H1 (cell line): ENCODE measurements around the gene LCT. TPM values are rescaled to one million over a fixed set of nuclear protein-coding genes. Genes with fewer than 3 reads are reported as not detected.

Experiments
- CTCF ChIA-PET: fragments of 300-600 bp; sonication (Branson Sonifier 250); formaldehyde crosslinking; loops from one replicate; lab custom pipeline; 2021; ENCODE audit not compliant: partially characterized antibody; lab: Charles Lee
- POLR2A ChIA-PET: fragments of 300-600 bp; sonication (Branson Sonifier 250); formaldehyde crosslinking; loops from one replicate; lab custom pipeline; 2021; ENCODE audit warnings: inconsistent platforms; ENCODE audit not compliant: partially characterized antibody; lab: Charles Lee
- DNase-seq, 2 experiments: peaks; one replicate each; pipeline versions ENCODE4 v3.0.0 to v3.0.0-alpha.2; 2010 to 2022; ENCODE audit warnings: low spot score in 2 of 2, low read depth in 1 of 2, mixed read lengths in 1 of 2
- FAIRE-seq: peaks from 2 replicates; lab custom pipeline; 2011; peaks lifted over from hg19 to GRCh38; lab: Jason Lieb, UNC
- H2AFZ ChIP-seq: 2 replicates; pipeline ENCODE4 v1.8.1; 2012; ENCODE audit warnings: low read length, inconsistent platforms
- H2AK5ac ChIP-seq: 2 replicates; pipeline ENCODE4 v1.6.1; 2013; ENCODE audit warnings: low read depth, low read length
- H2BK120ac ChIP-seq: replicated peaks from 2 replicates; pipeline ENCODE3; 2013; ENCODE audit warnings: low read depth, low read length, inconsistent platforms
- H2BK12ac ChIP-seq: 2 replicates; pipeline ENCODE4 v1.6.1; 2013; ENCODE audit warnings: low read depth, low read length
- H2BK15ac ChIP-seq: 2 replicates; pipeline ENCODE4 v1.6.1; 2013; ENCODE audit warnings: low read length
- H2BK20ac ChIP-seq: 2 replicates; pipeline ENCODE4 v1.6.1; 2013; ENCODE audit warnings: low read length
- H2BK5ac ChIP-seq: 2 replicates; pipeline ENCODE4 v1.6.1; 2013; ENCODE audit warnings: low read depth, low read length
- H3K14ac ChIP-seq: 2 replicates; pipeline ENCODE4 v1.6.1; 2013; ENCODE audit warnings: inconsistent platforms; ENCODE audit not compliant: insufficient read length
- H3K18ac ChIP-seq: 2 replicates; pipeline ENCODE4 v1.6.1; 2013; ENCODE audit warnings: low read length; ENCODE audit errors: extremely low read depth
- H3K23ac ChIP-seq: 2 replicates; pipeline ENCODE4 v1.6.1; 2013; ENCODE audit warnings: inconsistent platforms; ENCODE audit not compliant: insufficient read length
- H3K23me2 ChIP-seq: 2 replicates; pipeline ENCODE4 v1.6.1; 2013; ENCODE audit warnings: low read depth, low read length
- H3K27ac ChIP-seq: 2 replicates; pipeline ENCODE4 v1.6.1; 2011; ENCODE audit warnings: low read depth, low read length, inconsistent platforms
- H3K27me3 ChIP-seq, 4 experiments: replicated peaks in 1 of 4; 1 replicate in 1 of 4; 2 replicates in 3 of 4; pipeline versions ENCODE4 v1.6.1 to v1.8.1; 2011 to 2013; ENCODE audit warnings: low read length in 3 of 4, mild to moderate bottlenecking in 3 of 4, inconsistent platforms in 2 of 4, mixed read lengths in 2 of 4, moderate library complexity in 1 of 4; ENCODE audit not compliant: control insufficient read depth in 3 of 4, insufficient read depth in 3 of 4; ENCODE audit errors: extremely low read depth in 1 of 4
- H3K36me3 ChIP-seq, 4 experiments: 2 replicates each; pipeline versions ENCODE4 v1.6.1 to v1.8.1; 2011 to 2013; ENCODE audit warnings: mild to moderate bottlenecking in 4 of 4, low read length in 3 of 4, moderate library complexity in 2 of 4, control low read depth in 1 of 4, inconsistent platforms in 1 of 4; ENCODE audit not compliant: insufficient read depth in 4 of 4, control insufficient read depth in 2 of 4
- H3K4ac ChIP-seq: replicated peaks from 2 replicates; pipeline ENCODE3; 2013; ENCODE audit warnings: low read length, low read depth, mixed read lengths, inconsistent platforms; ENCODE audit not compliant: insufficient read length
- H3K4me1 ChIP-seq, 4 experiments: replicated peaks in 1 of 4; 1 replicate in 1 of 4; 2 replicates in 3 of 4; pipeline versions ENCODE4 v1.6.1 to v1.8.1; 2011 to 2013; ENCODE audit warnings: low read length in 3 of 4, inconsistent platforms in 2 of 4, mixed read lengths in 1 of 4; ENCODE audit not compliant: insufficient read depth in 4 of 4, control insufficient read depth in 3 of 4
- H3K4me2 ChIP-seq, 2 experiments: 2 replicates each; pipeline versions ENCODE4 v1.6.1 to v1.8.1; 2011 to 2013; ENCODE audit warnings: low read depth in 2 of 2, low read length in 2 of 2, control low read depth in 1 of 2, inconsistent platforms in 1 of 2, mild to moderate bottlenecking in 1 of 2; ENCODE audit not compliant: insufficient read depth in 1 of 2
- H3K4me3 ChIP-seq, 4 experiments: fragments of 200-600, 300-600 bp in 1 of 4; sonication (generic), shearing (Covaris generic), sonication (Bioruptor Twin) in 1 of 4; 2 replicates each; pipeline versions ENCODE4 v1.5.1 to v1.8.1; 2011 to 2016; ENCODE audit warnings: low read length in 4 of 4, low read depth in 3 of 4, control low read depth in 2 of 4, inconsistent platforms in 2 of 4, mild to moderate bottlenecking in 2 of 4, mixed read lengths in 1 of 4, moderate library complexity in 1 of 4; ENCODE audit not compliant: insufficient read depth in 2 of 4; ENCODE audit errors: extremely low read depth in 1 of 4
- H3K56ac ChIP-seq: replicated peaks from 2 replicates; pipeline ENCODE3; 2013; ENCODE audit warnings: low read depth, mild to moderate bottlenecking, mixed read lengths, low read length, inconsistent platforms; ENCODE audit not compliant: insufficient read length
- H3K79me1 ChIP-seq: 2 replicates; pipeline ENCODE4 v1.6.1; 2013; ENCODE audit warnings: low read depth, low read length, control low read depth
- H3K79me2 ChIP-seq, 2 experiments: 2 replicates each; pipeline versions ENCODE4 v1.6.1 to v1.8.1; 2012 to 2013; ENCODE audit warnings: low read length in 2 of 2, mild to moderate bottlenecking in 2 of 2, inconsistent platforms in 1 of 2; ENCODE audit not compliant: insufficient read depth in 2 of 2, control insufficient read depth in 1 of 2
- H3K9ac ChIP-seq, 4 experiments: replicated peaks in 1 of 4; 1 replicate in 1 of 4; 2 replicates in 3 of 4; pipeline versions ENCODE4 v1.6.1 to v1.8.1; 2011 to 2013; ENCODE audit warnings: low read depth in 3 of 4, low read length in 3 of 4, control low read depth in 2 of 4, mild to moderate bottlenecking in 2 of 4, moderate library complexity in 2 of 4, inconsistent platforms in 1 of 4; ENCODE audit errors: extremely low read depth in 1 of 4
- H3K9me3 ChIP-seq, 2 experiments: 2 replicates each; pipeline versions ENCODE4 v1.6.1 to v1.8.1; 2012 to 2013; ENCODE audit warnings: mild to moderate bottlenecking in 2 of 2, moderate library complexity in 2 of 2, control low read depth in 1 of 2, inconsistent platforms in 1 of 2, low read depth in 1 of 2, low read length in 1 of 2, mixed read lengths in 1 of 2; ENCODE audit not compliant: insufficient read depth in 2 of 2
- H4K20me1 ChIP-seq, 2 experiments: replicated peaks in 1 of 2; 2 replicates each; pipeline versions ENCODE3 to v1.8.1; 2011 to 2013; ENCODE audit warnings: inconsistent platforms in 2 of 2, low read length in 2 of 2, mild to moderate bottlenecking in 1 of 2; ENCODE audit not compliant: insufficient read depth in 2 of 2, control insufficient read depth in 1 of 2
- H4K5ac ChIP-seq: 2 replicates; pipeline ENCODE4 v1.6.1; 2013; ENCODE audit warnings: low read length, low read depth, mixed read lengths, inconsistent platforms; ENCODE audit not compliant: insufficient read length
- H4K8ac ChIP-seq: 2 replicates; pipeline ENCODE4 v1.8.0; 2013; ENCODE audit warnings: mild to moderate bottlenecking, moderate library complexity, low read length, inconsistent platforms; ENCODE audit not compliant: insufficient read depth; ENCODE audit errors: extremely low read depth
- H4K91ac ChIP-seq: replicated peaks from 2 replicates; pipeline ENCODE3; 2013; ENCODE audit warnings: low read length, mixed read lengths, inconsistent platforms; ENCODE audit not compliant: insufficient read length
- BACH1 ChIP-seq: IDR thresholded peaks from 2 replicates; pipeline ENCODE4 v1.6.1; 2012; ENCODE audit warnings: low read length, improper control_type of control experiment
- SRF ChIP-seq: IDR thresholded peaks from 2 replicates; pipeline ENCODE4 v1.6.1; 2011; ENCODE audit warnings: mild to moderate bottlenecking, low read depth, low read length, moderate library complexity
- WGBS, 2 experiments: shearing (Covaris generic) in 1 of 2; methylation state at CpG; one replicate each; pipeline versions ENCODE4 v1.1.6 to v1.1.7; 2013 to 2015; ENCODE audit warnings: low lambda C conversion rate in 2 of 2, mixed read lengths in 2 of 2, inconsistent platforms in 1 of 2, low coverage in 1 of 2, missing lambda C conversion rate in 1 of 2; ENCODE audit not compliant: insufficient replicate concordance in 2 of 2, insufficient coverage in 1 of 2, insufficient read length in 1 of 2; ENCODE audit errors: extremely low coverage in 1 of 2, missing lambda C conversion rate in 1 of 2; 5-methylcytosine and 5-hydroxymethylcytosine counted together
- polyA plus RNA-seq, 7 experiments: library from polyadenylated mRNA; depleted of rRNA in 3 of 7; stranded (reverse) in 5 of 7; unstranded in 2 of 7; fragments of >200 nt in 5 of 7; fragments of 200-250 nt in 2 of 7; gene quantifications; 1 replicate in 5 of 7; 2 replicates in 1 of 7; 4 replicates in 1 of 7; pipeline versions ENCODE4 v1.2.1 to v1.2.3, GENCODE V29; 2011 to 2013; ENCODE audit warnings: missing spikeins in 2 of 7, mixed read lengths in 2 of 7
- total RNA-seq: library from RNA; stranded (reverse); fragmentation: NEBNext Ultra II Directional; extraction: Animal tissue kit (Norgen Biotek cat#: 25700); gene quantifications from 2 replicates; pipeline ENCODE4 v1.2.1, GENCODE V29; 2021
- TF ChIP-seq, protein P1 (sequence below): IDR thresholded peaks from 2 replicates; pipeline ENCODE4 v1.6.1; 2012; ENCODE audit warnings: inconsistent platforms

LCT gene
- total and polyA plus RNA-seq, 2 of the 8 experiments (the other 6 are each of a cell fraction or from before 2014, with no cell fraction given) = 0.06 TPM; not detected in 1

DNA sequence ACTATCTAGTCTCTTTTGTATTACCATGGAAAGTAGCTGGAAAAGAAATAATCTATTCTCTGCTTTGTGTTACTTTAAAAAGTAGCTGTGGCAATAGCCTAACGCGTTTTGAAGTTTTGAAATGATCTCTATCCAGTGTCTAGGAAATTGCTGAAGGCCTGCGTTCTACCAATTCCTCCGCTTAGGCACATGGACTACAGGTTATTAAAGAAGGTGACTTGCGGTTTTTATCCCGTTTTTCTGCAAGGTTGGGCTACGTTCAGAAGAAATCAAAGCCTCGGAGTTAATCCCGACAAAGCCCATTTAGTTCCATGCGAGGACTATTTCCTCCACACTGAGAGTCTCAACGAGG, 96.0 kb downstream of the LCT start:
- CTCF ChIA-PET = interaction anchor here (0.6 to 4.0 kb wide), 16 partner anchors 8 to 433 kb away, joined by 3 to 19 read pairs (median 3); no protein-coding TSS in a partner anchor
- Histone ChIP-seq H4K5ac (no peak overlapping the region), H3K4me3 (no peak overlapping the region), H2BK5ac (no peak overlapping the region), H3K14ac (no peak overlapping the region), H3K4me1 (peaks cover 0 to 6% (median 3%) of the 10 kb centered on the region in 4 experiments; a peak in 2 of 7 replicates), H2AFZ (peak overlapping the region; percentile 67; the same call in 1 of the 2 replicates), H3K23me2 (no peaks in the 10 kb centered on the region; the same call in 1 of the 2 replicates), H4K20me1 (peaks cover 0 to 3% of the 10 kb centered on the region in 2 experiments), H2BK120ac (no peak overlapping the region), H3K23ac (no peak overlapping the region), H3K9me3 (no peaks in the 10 kb centered on the region; a peak in 1 of 4 replicates), H2BK15ac (no peak overlapping the region), H3K27ac (no peak overlapping the region), H3K4me2 (no peak overlapping the region), H4K8ac (no peak overlapping the region), H2BK20ac (no peak overlapping the region), H3K79me1 (no peaks in the 10 kb centered on the region), H2AK5ac (no peak overlapping the region), H3K36me3 (no peaks in the 10 kb centered on the region), H2BK12ac (no peak overlapping the region), H4K91ac (no peak overlapping the region), H3K27me3 (no peaks in the 10 kb centered on the region), H3K79me2 (peaks cover 4 to 37% of the 10 kb centered on the region in 2 experiments; a peak in 3 of 4 replicates), H3K18ac (no peak overlapping the region), H3K56ac (no peak overlapping the region), H3K4ac (no peak overlapping the region), H3K9ac (no peak overlapping the region)
- DNase-seq (no peak), FAIRE-seq (no peak)
- TF ChIP-seq, protein P1, sequence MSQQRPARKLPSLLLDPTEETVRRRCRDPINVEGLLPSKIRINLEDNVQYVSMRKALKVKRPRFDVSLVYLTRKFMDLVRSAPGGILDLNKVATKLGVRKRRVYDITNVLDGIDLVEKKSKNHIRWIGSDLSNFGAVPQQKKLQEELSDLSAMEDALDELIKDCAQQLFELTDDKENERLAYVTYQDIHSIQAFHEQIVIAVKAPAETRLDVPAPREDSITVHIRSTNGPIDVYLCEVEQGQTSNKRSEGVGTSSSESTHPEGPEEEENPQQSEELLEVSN = peak; percentile 8; the same call in 1 of the 2 replicates
- no peak for TF ChIP-seq SRF
- 0 out of 2 replicates have a peak, but pooled peaks have one; percentile 10 for TF ChIP-seq BACH1
- POLR2A ChIA-PET = interaction anchor here (0.6 to 1.7 kb wide), 4 partner anchors 10 to 430 kb away, joined by 3 to 6 read pairs (median 4); partner anchors contain the start of genes R3HDM1 and ZRANB3
- WGBS, 2 experiments = 79% methylated on average over 11 of the region's 11 CpGs; no CpG with 5 or more reads in 1 of the 2 experiments
